NCI-H2196 treated with DMSO at 0.1 percent for 48 hours (cell line): ENCODE results near the gene AARSD1.
"Not testable (repeated sequence)": the region's sequence is repeated elsewhere in the genome, so short reads cannot be mapped to it uniquely, and the experiment has no call there.

Experiments used
- DNase-seq: peaks from one replicate; lab custom pipeline; 2025; ENCODE audit not compliant: unreplicated experiment; lab: John Stamatoyannopoulos, UW

AARSD1 gene, protein sequence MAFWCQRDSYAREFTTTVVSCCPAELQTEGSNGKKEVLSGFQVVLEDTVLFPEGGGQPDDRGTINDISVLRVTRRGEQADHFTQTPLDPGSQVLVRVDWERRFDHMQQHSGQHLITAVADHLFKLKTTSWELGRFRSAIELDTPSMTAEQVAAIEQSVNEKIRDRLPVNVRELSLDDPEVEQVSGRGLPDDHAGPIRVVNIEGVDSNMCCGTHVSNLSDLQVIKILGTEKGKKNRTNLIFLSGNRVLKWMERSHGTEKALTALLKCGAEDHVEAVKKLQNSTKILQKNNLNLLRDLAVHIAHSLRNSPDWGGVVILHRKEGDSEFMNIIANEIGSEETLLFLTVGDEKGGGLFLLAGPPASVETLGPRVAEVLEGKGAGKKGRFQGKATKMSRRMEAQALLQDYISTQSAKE

DNA sequence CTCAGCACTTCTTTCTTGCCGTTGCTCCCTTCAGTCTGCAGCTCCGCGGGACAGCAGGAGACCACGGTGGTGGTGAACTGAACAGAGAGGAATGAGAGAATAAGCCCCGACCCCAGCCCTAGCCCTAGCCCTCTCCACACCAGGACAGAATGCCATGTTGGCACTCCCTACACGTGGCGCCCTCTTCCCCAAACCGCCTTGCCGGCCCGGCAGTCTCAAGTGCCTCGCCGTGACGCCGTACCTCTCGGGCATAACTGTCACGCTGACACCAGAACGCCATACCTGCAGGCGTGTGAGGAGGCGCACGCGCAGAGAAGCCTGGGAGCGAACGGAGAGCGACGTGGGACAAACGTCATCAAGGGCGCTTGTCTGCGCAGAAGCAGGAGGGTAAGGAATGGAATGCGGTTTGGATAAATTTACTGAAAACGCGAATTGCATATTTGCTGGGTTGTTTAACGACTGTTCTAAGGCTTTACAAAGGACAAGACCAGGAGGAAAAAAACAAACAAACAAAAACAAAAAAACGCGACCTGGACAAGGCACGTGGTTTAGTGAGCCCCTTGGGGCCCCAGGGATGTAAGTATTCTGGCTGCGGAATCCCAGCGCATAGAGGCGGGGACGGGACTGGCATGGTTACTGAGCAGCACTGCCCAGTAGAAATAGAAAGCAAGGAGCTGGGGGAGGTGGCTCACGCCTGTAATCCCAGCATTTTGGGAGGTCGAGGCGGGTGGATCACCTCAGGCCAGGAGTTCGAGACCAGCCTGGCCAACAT is at the start of gene AARSD1:
AARSD1 (minus strand) TSS at position 294 of the 772 bp plus-strand sequence; CDS start at position 280, 14 bp downstream.
- peak; percentile 58 for DNase-seq

- no peak for DNase-seq
Observed at GRCh38 chr17:43013296-43013695, 49.0 kb upstream of the AARSD1 start.

- DNase-seq = no peak
Observed at GRCh38 chr17:43011728-43012472, 47.6 kb upstream of the AARSD1 start.

DNA sequence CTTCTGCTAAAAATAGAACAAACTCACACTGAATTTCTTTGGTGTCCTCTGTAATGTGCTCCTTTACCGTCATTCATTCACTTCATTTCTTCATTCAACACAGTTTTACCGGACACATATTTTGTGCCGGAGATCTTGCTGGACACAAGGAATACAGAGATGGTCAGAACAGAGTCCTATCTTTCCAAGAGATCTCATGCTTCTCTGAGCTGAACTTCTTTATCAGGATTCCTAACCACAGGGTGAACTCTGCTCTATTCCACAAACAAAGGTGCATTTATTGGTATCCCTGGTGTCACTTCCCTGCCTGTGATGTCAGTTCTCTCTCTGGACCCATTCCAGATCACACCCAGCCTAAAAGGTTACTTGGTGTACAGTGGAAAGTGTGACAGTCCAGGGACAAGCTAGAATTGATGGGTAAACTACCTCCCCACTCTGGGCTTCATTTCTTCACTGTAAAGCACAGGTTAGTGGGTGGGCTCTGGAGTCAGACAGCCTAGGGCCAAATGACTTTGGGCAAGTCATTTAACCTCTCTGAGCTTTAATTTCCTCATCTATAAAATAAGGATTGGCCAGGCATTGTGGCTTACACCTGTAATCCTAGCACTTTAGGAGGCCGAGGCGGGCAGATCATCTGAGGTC is 46.5 kb upstream of the AARSD1 start:
- DNase-seq = no peak

GRCh38 chr17:43006639-43007551 is 42.6 kb upstream of the AARSD1 start, which contains the start of gene IFI35:
Gene IFI35 (plus strand): TSS chr17:43006784. CDS start chr17:43006948, 164 bp downstream.
- peak; percentile 42 for DNase-seq

GRCh38 chr17:43003542-43004172 is 39.4 kb upstream of the AARSD1 start:
- no peak for DNase-seq

GRCh38 chr17:43000894-43001293 is 36.6 kb upstream of the AARSD1 start:
- DNase-seq = not testable (repeated sequence)

DNA sequence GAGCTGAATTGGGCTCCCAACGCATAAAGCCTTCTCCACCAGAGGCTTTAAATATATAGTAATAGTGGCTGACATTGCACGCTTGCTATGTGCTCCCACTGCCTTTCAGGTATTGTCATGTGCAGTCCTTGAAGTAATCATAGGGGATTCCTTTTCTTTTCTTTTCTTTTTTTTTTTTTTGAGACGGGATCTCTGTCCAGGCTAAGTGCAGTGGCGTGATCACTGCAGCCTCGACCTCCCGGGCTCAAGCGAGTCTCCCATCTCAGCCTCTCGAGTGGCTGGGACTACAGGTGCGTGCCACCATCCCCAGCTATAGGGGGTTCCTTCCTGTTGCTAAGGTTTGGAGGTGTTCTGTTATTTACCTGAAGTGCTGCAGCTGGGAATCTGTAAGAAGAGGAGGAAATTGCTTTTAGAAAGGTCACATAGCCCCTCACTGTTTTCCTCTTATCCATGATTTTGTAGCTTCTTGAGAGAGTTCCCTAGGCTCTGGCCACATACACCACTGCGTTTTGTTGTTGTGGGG is 34.8 kb upstream of the AARSD1 start:
- DNase-seq = no peak

DNA sequence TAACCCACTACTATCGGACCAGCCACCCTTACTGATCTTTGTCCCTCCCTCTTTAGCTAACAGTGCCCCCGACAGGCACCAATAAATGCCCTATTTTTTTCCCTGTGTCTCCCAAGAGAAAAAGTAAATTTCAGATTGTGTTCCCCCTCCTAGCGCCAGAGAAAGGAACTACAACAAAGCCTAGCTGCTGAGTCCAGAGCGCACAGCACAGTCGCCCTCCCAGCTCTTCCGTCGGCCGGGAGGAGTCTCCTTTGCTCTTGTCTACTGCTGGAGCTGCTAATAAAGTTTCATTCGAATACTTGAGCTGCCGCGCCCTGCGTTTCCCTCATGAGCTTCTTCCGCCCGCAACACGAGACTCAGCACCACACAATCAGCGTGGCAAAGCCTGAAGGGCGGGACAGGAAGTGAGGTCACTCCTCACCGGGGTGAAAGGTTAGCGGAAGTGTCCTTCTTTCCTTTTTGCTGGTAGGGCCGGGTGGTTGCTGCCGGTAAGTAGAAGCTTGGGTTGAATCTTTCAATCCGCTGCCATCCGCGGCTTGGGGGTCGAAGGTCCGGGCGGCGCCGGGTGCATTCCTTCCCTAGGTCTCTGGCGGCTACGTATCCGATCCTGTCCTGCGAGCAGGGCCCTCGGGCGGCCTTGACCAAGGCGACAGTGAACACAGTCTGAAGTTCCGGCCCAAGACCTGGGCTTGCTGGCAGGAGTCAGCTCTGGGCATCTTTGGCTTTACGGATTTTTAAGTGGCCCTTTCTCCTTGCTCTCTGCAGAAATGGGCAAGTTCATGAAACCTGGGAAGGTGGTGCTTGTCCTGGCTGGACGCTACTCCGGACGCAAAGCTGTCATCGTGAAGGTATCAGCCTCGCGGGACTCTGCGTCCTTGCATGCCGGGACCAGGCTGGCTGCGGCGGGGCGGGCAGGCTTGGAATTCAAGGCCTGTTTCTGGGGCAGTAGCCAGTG is 34.0 kb upstream of the AARSD1 start, which contains the start of gene RPL27:
RPL27 (plus strand) TSS at position 436 of the 955 bp plus-strand sequence; CDS start at position 768, 332 bp downstream.
- DNase-seq = peak; percentile 87

DNA sequence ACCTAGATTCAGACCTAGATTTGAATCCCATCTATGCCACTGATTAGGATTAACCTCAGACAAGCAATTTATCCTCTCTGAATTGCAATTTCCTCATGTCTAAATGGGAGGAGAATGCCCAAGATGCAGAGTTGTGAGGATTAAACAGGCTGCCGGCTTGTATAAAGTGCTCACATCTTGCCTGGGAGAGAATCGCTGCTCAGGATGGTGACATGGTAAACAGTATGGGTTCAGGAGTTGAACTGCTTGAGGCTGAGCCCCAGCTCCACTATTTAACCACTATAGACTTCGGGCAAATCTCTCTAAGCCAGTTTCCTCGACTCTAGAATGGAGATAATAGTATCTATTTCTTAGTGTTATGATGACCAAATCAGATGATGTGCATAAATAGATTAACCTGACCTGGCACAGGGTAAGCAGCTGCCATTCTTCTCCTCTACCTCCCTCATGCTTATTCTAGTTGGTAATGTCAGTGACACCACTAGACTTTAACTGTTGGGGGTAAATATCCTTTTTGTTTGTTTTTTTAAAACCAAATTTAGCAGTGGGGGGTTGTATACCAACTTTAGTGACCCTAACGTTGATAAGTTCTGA is 33.2 kb upstream of the AARSD1 start:
- no peak for DNase-seq

- not testable (repeated sequence) for DNase-seq
Observed at GRCh38 chr17:42993913-42994312, 29.7 kb upstream of the AARSD1 start.

DNA sequence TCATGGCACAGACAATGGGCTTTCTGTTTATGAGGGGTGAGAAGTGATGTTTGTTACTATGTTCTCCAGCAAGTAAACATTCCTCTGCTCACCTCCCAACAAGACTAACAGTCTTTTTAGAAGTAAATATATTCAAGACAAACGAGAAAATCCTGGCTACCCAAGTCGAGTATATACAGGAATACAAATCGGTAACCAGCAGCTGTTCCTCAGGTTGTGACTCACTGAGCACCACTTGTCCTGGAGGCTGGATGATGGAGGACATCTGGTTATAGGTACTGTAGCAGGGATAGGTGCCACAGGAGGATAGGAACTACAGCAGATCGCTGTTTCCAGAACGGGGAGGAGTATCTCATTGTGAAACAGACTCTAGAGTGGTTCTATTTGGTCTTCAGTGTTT is 28.6 kb upstream of the AARSD1 start:
- DNase-seq = no peak

DNA sequence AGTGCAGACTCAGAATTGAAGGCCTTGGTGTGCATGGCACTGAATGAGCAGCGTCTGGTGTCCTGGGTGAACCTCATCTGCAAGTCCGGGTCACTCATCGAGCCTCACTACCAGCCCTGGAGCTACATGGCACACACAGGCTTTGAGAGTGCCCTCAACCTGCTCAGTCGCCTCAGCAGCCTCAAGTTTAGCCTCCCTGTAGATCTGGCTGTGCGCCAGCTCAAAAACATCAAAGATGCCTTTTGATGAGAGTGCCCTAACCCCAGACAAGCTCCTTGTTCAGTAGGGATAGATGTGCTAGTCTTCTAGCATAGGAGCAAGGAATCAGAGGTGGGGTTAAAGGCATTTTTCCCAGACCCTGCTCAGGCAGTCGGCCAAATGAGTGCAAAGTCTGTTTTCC is 27.2 kb upstream of the AARSD1 start:
- DNase-seq = no peak

DNA sequence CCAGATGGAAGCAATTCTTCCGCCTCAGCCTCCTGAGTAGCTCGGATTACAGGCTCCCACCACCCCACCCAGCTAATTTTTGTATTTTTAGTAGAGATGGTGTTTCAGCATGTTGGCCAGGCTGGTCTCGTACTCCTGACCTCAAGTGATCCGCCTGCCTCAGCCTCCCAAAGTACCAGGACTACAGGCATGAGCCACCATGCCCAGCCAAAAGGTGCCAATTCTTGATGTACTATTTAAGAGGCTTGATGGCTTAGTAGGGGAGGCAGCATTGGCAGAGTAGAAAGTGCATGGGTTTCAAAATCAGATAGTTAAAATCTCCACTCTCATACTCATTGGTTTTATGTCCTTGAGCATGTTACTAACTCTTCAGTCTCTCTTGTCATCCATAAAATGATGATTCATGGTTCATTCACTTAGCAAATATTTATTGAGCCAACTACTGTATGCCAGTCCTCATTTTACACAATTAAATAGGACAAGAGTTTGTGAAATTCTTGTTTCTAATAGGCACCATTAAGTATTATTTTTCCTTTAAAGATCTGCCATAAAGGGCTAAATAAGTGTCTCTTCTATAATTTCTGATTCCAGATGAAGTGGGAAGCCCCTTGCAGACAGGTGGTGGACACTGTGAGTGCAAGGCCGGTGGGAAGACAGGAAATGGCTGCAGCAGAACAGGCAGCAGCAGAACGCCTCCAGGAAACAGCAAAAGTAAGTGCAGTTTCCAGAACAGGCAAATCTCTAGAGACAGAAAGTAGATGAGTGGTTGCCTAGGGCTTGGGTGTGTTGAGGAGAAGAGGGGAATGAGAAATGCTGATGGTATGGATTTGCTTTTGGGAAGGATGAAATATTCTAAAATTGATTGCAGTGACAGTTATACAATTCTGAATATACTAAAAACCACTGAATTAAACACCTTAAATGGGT is 25.7 kb upstream of the AARSD1 start:
- no peak for DNase-seq

GRCh38 chr17:42989141-42989540 is 24.9 kb upstream of the AARSD1 start:
- DNase-seq = no peak

DNA sequence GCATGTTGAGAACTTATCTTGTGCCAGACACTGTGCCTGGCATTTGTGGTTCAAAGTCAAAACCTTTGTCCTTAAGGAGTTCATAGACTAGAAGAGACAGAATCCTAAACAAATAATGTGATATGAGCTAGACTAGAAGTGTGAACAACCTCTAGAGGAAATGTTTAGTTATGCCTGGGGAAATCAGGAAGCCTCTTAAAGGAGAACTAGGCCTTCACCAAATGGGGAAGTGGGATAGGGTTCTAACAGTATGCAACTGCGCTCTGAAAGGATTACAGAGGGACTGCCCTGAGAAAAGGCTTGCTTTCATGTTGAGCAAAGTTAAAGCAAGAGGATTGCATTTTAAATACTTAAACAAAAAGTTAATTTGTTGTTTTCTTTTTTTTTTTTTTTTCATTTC is 21.0 kb upstream of the AARSD1 start:
- no peak for DNase-seq
